A549 (cell line): ENCODE measurements around the gene ATP13A3. TPM values are rescaled to one million over a fixed set of nuclear protein-coding genes. Genes with fewer than 3 reads are reported as not detected.

Experiments used
- ATAC-seq, 2 experiments: fragments of 200-7000 bp in 1 of 2; fragments of >200 bp in 1 of 2; cut with Nextera tagmentation in 1 of 2; cut with Tn5 transposase in 1 of 2; 3 replicates each; pipeline versions ENCODE4 v1.8.0 to v1.9.1; 2018 to 2020; ENCODE audit warnings: mild to moderate bottlenecking in 1 of 2, moderate library complexity in 1 of 2
- CTCF ChIA-PET: fragments of 300-600 bp; sonication (Branson Sonifier 250); formaldehyde crosslinking; extraction: SDS; loops from one replicate; lab custom pipeline; 2021; ENCODE audit warnings: antibody characterized with exemption, inconsistent platforms; lab: Yijun Ruan, JAX
- POLR2A ChIA-PET: fragments of 350-600 bp; formaldehyde crosslinking; extraction: SDS; loops from one replicate; lab custom pipeline; 2021; ENCODE audit warnings: antibody characterized with exemption, inconsistent platforms; lab: Yijun Ruan, JAX
- DNase-seq, 2 experiments: peaks; one replicate each; pipeline versions ENCODE4 v3.0.0 to v3.0.0-alpha.2; 2011 to 2016; ENCODE audit warnings: low read depth in 1 of 2, low spot score in 1 of 2
- FAIRE-seq: peaks from 2 replicates; lab custom pipeline; 2011; peaks lifted over from hg19 to GRCh38; lab: Jason Lieb, UNC
- H3K27ac ChIP-seq, 2 experiments: fragments of >200 bp; sonication (Bioruptor Twin); formaldehyde crosslinking; 3 replicates each; pipeline ENCODE4 v1.5.1; 2016 to 2017
- H3K4me1 ChIP-seq: fragments of >200 bp; sonication (Bioruptor Twin); formaldehyde crosslinking; 3 replicates; pipeline ENCODE4 v1.6.1; 2016
- H3K4me2 ChIP-seq: fragments of >200 bp; sonication (Bioruptor Twin); formaldehyde crosslinking; 3 replicates; pipeline ENCODE4 v1.6.1; 2016
- H3K4me3 ChIP-seq: fragments of >200 bp; sonication (Bioruptor Twin); formaldehyde crosslinking; 3 replicates; pipeline ENCODE4 v1.5.1; 2016
- H3K9me3 ChIP-seq: fragments of >200 bp; sonication (Bioruptor Twin); formaldehyde crosslinking; 3 replicates; pipeline ENCODE4 v1.6.1; 2016
- CTCF ChIP-seq: fragments of >200 bp; sonication (Bioruptor Twin); formaldehyde crosslinking; IDR thresholded peaks from 3 replicates; pipeline ENCODE4 v1.5.1; 2016
- EP300 ChIP-seq, 2 experiments: fragments of >200 bp; sonication (Bioruptor Twin); formaldehyde crosslinking; IDR thresholded peaks; 2 replicates in 1 of 2; 3 replicates in 1 of 2; pipeline ENCODE4 v1.6.1; 2016 to 2017
- FOSB ChIP-seq: fragments of 250-450 bp; sonication (Bioruptor Pico); IDR thresholded peaks from 2 replicates; pipeline ENCODE4 v1.5.0; 2020; ENCODE audit warnings: mild to moderate bottlenecking, moderate library complexity
- FOXS1 ChIP-seq: fragments of 250-450 bp; sonication (Bioruptor Pico); IDR thresholded peaks from 2 replicates; pipeline ENCODE4 v1.5.0; 2020; ENCODE audit warnings: mild to moderate bottlenecking, moderate library complexity
- GATA3 ChIP-seq: IDR thresholded peaks from 2 replicates; pipeline ENCODE4 v1.6.1; 2012; ENCODE audit warnings: borderline replicate concordance
- HOXA7 ChIP-seq: fragments of 250-450 bp; sonication (Bioruptor Pico); IDR thresholded peaks from 2 replicates; pipeline ENCODE4 v1.5.0; 2020; ENCODE audit warnings: mild to moderate bottlenecking, moderate library complexity
- HOXB13 ChIP-seq: fragments of 250-450 bp; sonication (Bioruptor Pico); IDR thresholded peaks from 2 replicates; pipeline ENCODE4 v1.5.0; 2020; ENCODE audit warnings: low read depth, mild to moderate bottlenecking, moderate library complexity
- HOXB5 ChIP-seq: fragments of 250-450 bp; sonication (Bioruptor Pico); IDR thresholded peaks from 2 replicates; pipeline ENCODE4 v1.5.0; 2020; ENCODE audit warnings: mild to moderate bottlenecking, moderate library complexity
- KDM5A ChIP-seq: fragments of 200-600 bp; sonication (generic); IDR thresholded peaks from 2 replicates; pipeline ENCODE4 v1.6.1; 2016; ENCODE audit warnings: antibody characterized with exemption, mild to moderate bottlenecking
- MAFK ChIP-seq: fragments of 450-650 bp; IDR thresholded peaks from 2 replicates; pipeline ENCODE4 v1.6.1; 2014; ENCODE audit not compliant: partially characterized antibody
- MAX ChIP-seq: IDR thresholded peaks from 2 replicates; pipeline ENCODE4 v1.6.1; 2012
- MYC ChIP-seq: IDR thresholded peaks from 2 replicates; pipeline ENCODE4 v1.6.1; 2012; ENCODE audit warnings: mild to moderate bottlenecking, inconsistent platforms, low read length, improper control_type of control experiment, borderline replicate concordance
- PBX3 ChIP-seq: IDR thresholded peaks from 2 replicates; pipeline ENCODE4 v1.6.1; 2012
- POLR2AphosphoS2 ChIP-seq: conservative IDR thresholded peaks from 2 replicates; pipeline ENCODE4 v1.6.1; 2012; ENCODE audit warnings: low read length, improper control_type of control experiment, inconsistent platforms
- RCOR1 ChIP-seq: fragments of 150-350 bp; IDR thresholded peaks from 2 replicates; pipeline ENCODE4 v1.6.1; 2014; ENCODE audit warnings: antibody characterized with exemption, low read length, low read depth
- REST ChIP-seq: fragments of 200-600 bp; sonication (generic); IDR thresholded peaks from 2 replicates; pipeline ENCODE4 v1.6.1; 2016; ENCODE audit warnings: antibody characterized with exemption, mild to moderate bottlenecking, moderate library complexity
- TFCP2L1 ChIP-seq: fragments of 250-450 bp; sonication (Bioruptor Pico); IDR thresholded peaks from 2 replicates; pipeline ENCODE4 v1.5.0; 2021; ENCODE audit warnings: mild to moderate bottlenecking
- ZSCAN20 ChIP-seq: fragments of 250-450 bp; sonication (Bioruptor Pico); IDR thresholded peaks from 2 replicates; pipeline ENCODE4 v1.8.0; 2022; ENCODE audit warnings: mild to moderate bottlenecking, moderate library complexity
- WGBS: methylation state at CpG from one replicate; pipeline ENCODE4 v1.1.6; 2017; ENCODE audit errors: missing lambda C conversion rate; 5-methylcytosine and 5-hydroxymethylcytosine counted together
- polyA plus RNA-seq, 4 experiments: library from polyadenylated mRNA; depleted of rRNA in 3 of 4; stranded (reverse); fragments of >200 nt; fragmentation: RNase III in 1 of 4; extraction: RNeasy Plus Mini Kit Qiagen cat#74134 plus additional on column Dnase treatment in 1 of 4; gene quantifications; 2 replicates in 3 of 4; 3 replicates in 1 of 4; pipeline ENCODE4 v1.2.3, GENCODE V29; 2011 to 2017
- TF ChIP-seq, protein P1 (sequence below): fragments of 150-350 bp; IDR thresholded peaks from 2 replicates; pipeline ENCODE4 v1.6.1; 2014; ENCODE audit warnings: low read depth, mild to moderate bottlenecking, low read length

Gene ATP13A3
- polyA plus RNA-seq, 2 of the 4 experiments (the other 2 are of a cell fraction) = 63.6 to 102 TPM

- no peak overlapping the region for H3K4me3 ChIP-seq
- POLR2A ChIA-PET = no interaction called here
Observed at GRCh38 chr3:194401346-194401745, 85.5 kb downstream of the ATP13A3 start.

GRCh38 chr3:194399874-194400411 lies 86.9 kb downstream of the ATP13A3 start:
- H3K4me2 ChIP-seq = no peak overlapping the region
- FAIRE-seq = no peak
- no peaks in the 10 kb centered on the region for H3K9me3 ChIP-seq
- H3K27ac ChIP-seq = no peak overlapping the region
- POLR2A ChIA-PET = no interaction called here
- H3K4me1 ChIP-seq = peaks cover 3% of the 10 kb centered on the region; the same call in 1 of the 3 replicates
- CTCF ChIA-PET = interaction anchor here (2.3 kb wide), 1 partner anchor 55 kb away, joined by 9 read pairs; no protein-coding TSS in a partner anchor
- no peak for DNase-seq
- no peak for TF ChIP-seq POLR2AphosphoS2
- no peak for TF ChIP-seq GATA3
- 93% methylated on average over 14 of the region's 15 CpGs for WGBS
- H3K4me3 ChIP-seq = no peak overlapping the region
- ATAC-seq = no peak

More at GRCh38 chr3:194401346-194401745, 85.5 kb downstream of the ATP13A3 start:
- no peaks in the 10 kb centered on the region for H3K9me3 ChIP-seq
- H3K4me1 ChIP-seq = peaks cover 3% of the 10 kb centered on the region; the same call in 1 of the 3 replicates
- ATAC-seq (peak in 1 of 2 experiments; percentile 22; a peak in 3 of 6 replicates), DNase-seq (no peak), FAIRE-seq (no peak)
- no peak for TF ChIP-seq FOXS1 (CRISPR knock-in tag)
- WGBS = 92% methylated on average over 9 of the region's 9 CpGs
- H3K27ac ChIP-seq = no peak overlapping the region
- no peak overlapping the region for H3K4me2 ChIP-seq
- CTCF ChIA-PET = interaction anchor here (1.0 to 3.7 kb wide), 3 partner anchors 58 to 635 kb away, joined by 4 to 23 read pairs (median 4); no protein-coding TSS in a partner anchor

DNA sequence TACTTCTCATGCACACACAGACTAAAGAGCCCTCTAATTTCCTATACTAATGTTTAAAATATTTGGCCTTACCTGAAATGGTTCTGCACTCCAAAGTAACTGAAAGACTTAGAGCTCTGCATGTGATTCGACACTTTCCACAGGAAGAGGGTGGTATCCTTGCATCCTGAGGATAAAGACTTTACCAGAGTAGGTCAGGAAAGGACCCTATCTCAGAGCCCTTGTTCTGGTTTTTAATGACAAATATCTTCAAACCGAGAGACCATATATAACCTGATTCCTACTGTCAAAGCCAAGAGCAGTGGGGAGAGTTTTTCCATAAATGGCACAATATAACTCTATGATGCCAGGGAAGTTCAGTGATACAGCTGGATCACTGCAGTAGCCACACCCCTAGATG lies 87.6 kb downstream of the ATP13A3 start, which contains the start of gene GP5:
Gene GP5, minus strand, starts transcription at position 101 of the 400 bp plus-strand sequence. CDS start 984 bp downstream, outside the sequence.
- FAIRE-seq (no peak), ATAC-seq (peak; percentile 17 to 26; a peak in 1 of 6 replicates), DNase-seq (no peak)
- H3K4me3 ChIP-seq = no peak within 1 kb of the TSS
- POLR2A ChIA-PET = no interaction called here
- H3K27ac ChIP-seq = no peak within 1 kb of the TSS
- TF ChIP-seq REST (no peak), FOSB (CRISPR knock-in tag) (no peak)
- 75% methylated on average over 2 of the region's 2 CpGs for WGBS
- CTCF ChIA-PET = interaction anchor here (1.3 to 2.3 kb wide), 2 partner anchors 54 to 65 kb away, joined by 5 to 9 read pairs; no protein-coding TSS in a partner anchor
- no peak within 1 kb of the TSS for H3K4me2 ChIP-seq
- no peaks in the 10 kb centered on the region for H3K4me1 ChIP-seq
- no peaks in the 10 kb centered on the region for H3K9me3 ChIP-seq

GRCh38 chr3:194397757-194398312 lies 89.0 kb downstream of the ATP13A3 start:
- no peak for DNase-seq
- TF ChIP-seq MAX (no peak), POLR2AphosphoS2 (no peak), HOXB5 (no peak), KDM5A (no peak), GATA3 (no peak), TFCP2L1 (CRISPR knock-in tag) (no peak), HOXB13 (CRISPR knock-in tag) (no peak), HOXA7 (no peak), CTCF (no peak), EP300 (IDR thresholded peaks at IDR 0.05) (no peak), FOXS1 (CRISPR knock-in tag) (no peak), ZSCAN20 (CRISPR knock-in tag) (no peak), RCOR1 (no peak), PBX3 (no peak), MAFK (no peak), MYC (no peak), FOSB (CRISPR knock-in tag) (no peak)
- TF ChIP-seq, protein P1, sequence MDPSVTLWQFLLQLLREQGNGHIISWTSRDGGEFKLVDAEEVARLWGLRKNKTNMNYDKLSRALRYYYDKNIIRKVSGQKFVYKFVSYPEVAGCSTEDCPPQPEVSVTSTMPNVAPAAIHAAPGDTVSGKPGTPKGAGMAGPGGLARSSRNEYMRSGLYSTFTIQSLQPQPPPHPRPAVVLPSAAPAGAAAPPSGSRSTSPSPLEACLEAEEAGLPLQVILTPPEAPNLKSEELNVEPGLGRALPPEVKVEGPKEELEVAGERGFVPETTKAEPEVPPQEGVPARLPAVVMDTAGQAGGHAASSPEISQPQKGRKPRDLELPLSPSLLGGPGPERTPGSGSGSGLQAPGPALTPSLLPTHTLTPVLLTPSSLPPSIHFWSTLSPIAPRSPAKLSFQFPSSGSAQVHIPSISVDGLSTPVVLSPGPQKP = no peak

More at GRCh38 chr3:194397757-194398312, 89.0 kb downstream of the ATP13A3 start:
- H3K27ac ChIP-seq = no peak overlapping the region
- 83% methylated on average over 37 of the region's 38 CpGs for WGBS
- no peaks in the 10 kb centered on the region for H3K4me1 ChIP-seq
- no peak overlapping the region for H3K4me3 ChIP-seq
- no peak overlapping the region for H3K4me2 ChIP-seq
- peak; percentile 19 to 36; a peak in 1 of 6 replicates for ATAC-seq
- FAIRE-seq = no peak
- no peaks in the 10 kb centered on the region for H3K9me3 ChIP-seq
- ChIA-PET CTCF (interaction anchor here (1.1 to 2.3 kb wide), 2 partner anchors 8 to 53 kb away, joined by 3 to 9 read pairs; no protein-coding TSS in a partner anchor), POLR2A (no interaction called here)
